Uterus (tissue), 4 donors: ENCODE data around the gene ITGB1. TPM values are rescaled to one million over a fixed set of nuclear protein-coding genes. Genes with fewer than 3 reads are reported as not detected.
"Not testable (repeated sequence)": the region's sequence is repeated elsewhere in the genome, so short reads cannot be mapped to it uniquely, and the experiment has no call there.

Source experiments
- DNase-seq, 2 donors: peaks; one replicate each; pipeline ENCODE4 v3.0.0-alpha.2; 2019 to 2020
- H3K27ac ChIP-seq, 2 donors: fragments of 200-600 bp; sonication (generic); 1 replicate in 1 of 2; 2 replicates in 1 of 2; pipeline ENCODE4 v1.5.1; 2016 to 2018
- H3K27me3 ChIP-seq, 2 donors: fragments of 200-600 bp; sonication (generic); one replicate each; pipeline ENCODE4 v1.5.1; 2018 to 2019; ENCODE audit warnings: control low read depth in 1 of 2
- H3K36me3 ChIP-seq, 2 donors: fragments of 200-600 bp; sonication (generic); one replicate each; pipeline ENCODE4 v1.5.1; 2019; ENCODE audit warnings: control low read depth in 1 of 2
- H3K4me1 ChIP-seq, 2 donors: fragments of 200-600 bp; sonication (generic); one replicate each; pipeline ENCODE4 v1.5.1; 2018 to 2019; ENCODE audit warnings: control low read depth in 1 of 2
- H3K4me3 ChIP-seq, 2 donors: fragments of 200-600 bp; sonication (generic); 1 replicate in 1 of 2; 2 replicates in 1 of 2; pipeline ENCODE4 v1.5.1; 2018 to 2019; ENCODE audit warnings: mild to moderate bottlenecking in 1 of 2
- H3K9me3 ChIP-seq, 2 donors: fragments of 200-600 bp; sonication (generic); one replicate each; pipeline ENCODE4 v1.5.1; 2019; ENCODE audit warnings: control low read depth in 1 of 2
- CTCF ChIP-seq, 4 experiments: fragments of 200-600 bp in 2 of 4; fragments of 450-650 bp in 2 of 4; sonication (generic) in 2 of 4; IDR thresholded peaks; one replicate each; pipeline ENCODE4 v1.5.1; 2016 to 2019; ENCODE audit warnings: antibody characterized with exemption in 4 of 4, mild to moderate bottlenecking in 2 of 4, moderate library complexity in 1 of 4
- POLR2A ChIP-seq, 2 donors: fragments of 450-650 bp; IDR thresholded peaks; one replicate each; pipeline ENCODE4 v1.6.1; 2016; ENCODE audit warnings: antibody characterized with exemption in 2 of 2, mild to moderate bottlenecking in 1 of 2, moderate library complexity in 1 of 2
- intact Hi-C: fragments of 100-400 bp; cut with DNase I; formaldehyde crosslinking; loops from one replicate; pipeline ENCODE4 v1.15.1; 2023; ENCODE audit warnings: low total_unique reads
- total RNA-seq, 4 donors: library from RNA; depleted of rRNA in 3 of 4; stranded (reverse); fragments of >200 nt in 3 of 4; gene quantifications; one replicate each; pipeline versions ENCODE4 v1.1.0 to v1.2.4, GENCODE V29; 2014 to 2023
- donor health status: DM: yes; HTN: yes; CAD: no.

Gene ITGB1
- total RNA-seq, 4 donors from 2014 or later = 484 to 1,046 (median 601) TPM

- no peaks in the 10 kb centered on the region for H3K27me3 ChIP-seq
- H3K4me1 ChIP-seq = peaks cover 0 to 6% of the 10 kb centered on the region in 2 donors
- H3K9me3 ChIP-seq = no peaks in the 10 kb centered on the region
- H3K36me3 ChIP-seq = no peaks in the 10 kb centered on the region
- H3K27ac ChIP-seq = peak overlapping the region; percentile 93 to 98
- no peak for DNase-seq
- peak overlapping the region; percentile 42 to 47 for H3K4me3 ChIP-seq
- TF ChIP-seq POLR2A (IDR thresholded peaks at IDR 0.05) (no peak), CTCF (IDR thresholded peaks at IDR 0.05) (no peak)
- intact Hi-C loops = no loop called here
Measured at GRCh38 chr10:32980242-32980557, 22.2 kb upstream of the ITGB1 start.

- DNase-seq, H3K9me3 ChIP-seq, H3K4me3 ChIP-seq, H3K27me3 ChIP-seq, H3K36me3 ChIP-seq, H3K4me1 ChIP-seq, intact Hi-C loops: not testable (repeated sequence)
- peak overlapping the region; percentile 93 to 98 for H3K27ac ChIP-seq
Measured at GRCh38 chr10:32979719-32980118, 21.7 kb upstream of the ITGB1 start.

GRCh38 chr10:32979041-32979440, 21.0 kb upstream of the ITGB1 start:
- DNase-seq = no peak
- intact Hi-C loops = no loop called here
- no peak for TF ChIP-seq POLR2A (IDR thresholded peaks at IDR 0.05)
- no peak for TF ChIP-seq CTCF (IDR thresholded peaks at IDR 0.05)
- Histone ChIP-seq H3K9me3 (no peaks in the 10 kb centered on the region), H3K36me3 (no peaks in the 10 kb centered on the region), H3K4me3 (no peak overlapping the region), H3K27me3 (no peaks in the 10 kb centered on the region), H3K4me1 (peaks cover 0 to 6% of the 10 kb centered on the region in 2 donors), H3K27ac (no peak overlapping the region)

- H3K27me3 ChIP-seq, H3K9me3 ChIP-seq, DNase-seq, H3K27ac ChIP-seq, H3K36me3 ChIP-seq, H3K4me3 ChIP-seq, intact Hi-C loops, H3K4me1 ChIP-seq: not testable (repeated sequence)
Measured at GRCh38 chr10:32977846-32978809, 20.1 kb upstream of the ITGB1 start.

GRCh38 chr10:32976338-32976737, 18.3 kb upstream of the ITGB1 start:
- Histone ChIP-seq H3K9me3 (no peaks in the 10 kb centered on the region), H3K27me3 (no peaks in the 10 kb centered on the region), H3K27ac (no peak overlapping the region), H3K36me3 (no peaks in the 10 kb centered on the region), H3K4me1 (no peaks in the 10 kb centered on the region), H3K4me3 (no peak overlapping the region)
- TF ChIP-seq CTCF (IDR thresholded peaks at IDR 0.05) = no peak
- TF ChIP-seq POLR2A (IDR thresholded peaks at IDR 0.05) = no peak
- no peak for DNase-seq
- intact Hi-C loops = no loop called here

- Histone ChIP-seq H3K4me1 (no peaks in the 10 kb centered on the region), H3K4me3 (no peak overlapping the region), H3K9me3 (no peaks in the 10 kb centered on the region), H3K27me3 (no peaks in the 10 kb centered on the region), H3K27ac (peak overlapping the region in 1 of 2 donors; percentile 31), H3K36me3 (no peaks in the 10 kb centered on the region)
- TF ChIP-seq CTCF (IDR thresholded peaks at IDR 0.05) (no peak), POLR2A (IDR thresholded peaks at IDR 0.05) (no peak)
- no peak for DNase-seq
- intact Hi-C loops = no loop called here
Measured at GRCh38 chr10:32972929-32973328, 14.9 kb upstream of the ITGB1 start.
